HEK293T (cell line): ENCODE measurements around the gene YWHAQ.

Experiments used
- FOXK2 ChIP-seq: fragments of 450-650 bp; IDR thresholded peaks from 2 replicates; pipeline ENCODE4 v1.6.1; 2016; ENCODE audit warnings: mild to moderate bottlenecking
- FOXM1 ChIP-seq: fragments of 450-650 bp; IDR thresholded peaks from 2 replicates; pipeline ENCODE4 v1.6.1; 2017; ENCODE audit warnings: mild to moderate bottlenecking, borderline replicate concordance
- SP1 ChIP-seq: fragments of 450-650 bp; IDR thresholded peaks from 2 replicates; pipeline ENCODE4 v1.6.1; 2017
- TF ChIP-seq, protein P1 (sequence below): fragments of 450-650 bp; IDR thresholded peaks from 2 replicates; pipeline ENCODE4 v1.6.1; 2016

DNA sequence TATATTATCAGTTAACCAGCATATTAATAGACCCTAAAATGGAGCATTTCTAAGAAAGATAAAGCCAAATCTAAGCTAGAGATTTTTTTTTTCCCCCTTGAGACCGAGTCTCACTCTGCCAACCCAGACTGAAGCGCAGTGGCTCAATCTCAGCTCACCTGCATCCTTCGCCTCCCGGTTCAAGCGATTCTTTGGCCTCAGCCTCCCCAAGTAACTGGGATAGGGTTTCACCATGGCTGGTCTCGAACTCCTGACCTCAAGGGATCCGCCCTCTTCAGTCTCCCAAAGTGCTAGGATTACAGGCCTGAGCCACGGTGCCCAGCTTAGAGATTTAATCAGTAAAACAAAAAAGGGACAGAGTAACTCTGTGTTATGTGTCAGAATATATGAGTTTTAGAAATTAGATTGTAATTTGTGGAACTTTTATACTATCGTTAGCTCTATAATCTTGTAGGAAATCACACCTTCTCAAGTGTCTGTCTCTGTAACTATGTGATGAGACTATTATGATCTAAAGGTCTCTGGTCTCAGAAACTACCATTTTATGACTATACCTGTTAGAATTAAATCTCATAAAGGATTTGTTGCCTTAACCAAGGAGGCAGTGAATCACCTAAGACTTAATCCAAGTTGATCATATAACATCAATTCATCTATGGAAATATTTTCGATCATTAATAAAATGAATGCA is 34.0 kb downstream of the YWHAQ start:
- TF ChIP-seq SP1 = no peak
- TF ChIP-seq FOXK2 = no peak
- TF ChIP-seq, protein P1, sequence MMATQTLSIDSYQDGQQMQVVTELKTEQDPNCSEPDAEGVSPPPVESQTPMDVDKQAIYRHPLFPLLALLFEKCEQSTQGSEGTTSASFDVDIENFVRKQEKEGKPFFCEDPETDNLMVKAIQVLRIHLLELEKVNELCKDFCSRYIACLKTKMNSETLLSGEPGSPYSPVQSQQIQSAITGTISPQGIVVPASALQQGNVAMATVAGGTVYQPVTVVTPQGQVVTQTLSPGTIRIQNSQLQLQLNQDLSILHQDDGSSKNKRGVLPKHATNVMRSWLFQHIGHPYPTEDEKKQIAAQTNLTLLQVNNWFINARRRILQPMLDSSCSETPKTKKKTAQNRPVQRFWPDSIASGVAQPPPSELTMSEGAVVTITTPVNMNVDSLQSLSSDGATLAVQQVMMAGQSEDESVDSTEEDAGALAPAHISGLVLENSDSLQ = no peak
- no peak for TF ChIP-seq FOXM1
